ENCODE measurements around the gene GATD1.

- TF ChIP-seq CTCF (IDR thresholded peaks at IDR 0.05) (no peak), EP300 (IDR thresholded peaks at IDR 0.05) (no peak)
Observed at GRCh38 chr11:727281-727701, 50.0 kb downstream of the GATD1 start.

Data from tibial nerve (tissue), 4 donors.